C4-2B (cell line): Measurements from ENCODE around the gene SYTL3.
"Not testable (repeated sequence)": the region's sequence is repeated elsewhere in the genome, so short reads cannot be mapped to it uniquely, and the experiment has no call there.

Experiments used
- H3K27ac ChIP-seq: fragments of 450-650 bp; 2 replicates; pipeline ENCODE4 v1.5.1; 2017
- CTCF ChIP-seq: fragments of 450-650 bp; conservative IDR thresholded peaks from 2 replicates; pipeline ENCODE4 v1.5.1; 2017; ENCODE audit warnings: mild to moderate bottlenecking
- ZFX ChIP-seq: fragments of 450-650 bp; IDR thresholded peaks from 2 replicates; pipeline ENCODE4 v1.6.1; 2017

The SYTL3 gene

GRCh38 chr6:158631678-158632537 is 17.9 kb upstream of the SYTL3 start:
- TF ChIP-seq ZFX (no peak), CTCF (no peak)
- H3K27ac ChIP-seq = no peak overlapping the region

DNA sequence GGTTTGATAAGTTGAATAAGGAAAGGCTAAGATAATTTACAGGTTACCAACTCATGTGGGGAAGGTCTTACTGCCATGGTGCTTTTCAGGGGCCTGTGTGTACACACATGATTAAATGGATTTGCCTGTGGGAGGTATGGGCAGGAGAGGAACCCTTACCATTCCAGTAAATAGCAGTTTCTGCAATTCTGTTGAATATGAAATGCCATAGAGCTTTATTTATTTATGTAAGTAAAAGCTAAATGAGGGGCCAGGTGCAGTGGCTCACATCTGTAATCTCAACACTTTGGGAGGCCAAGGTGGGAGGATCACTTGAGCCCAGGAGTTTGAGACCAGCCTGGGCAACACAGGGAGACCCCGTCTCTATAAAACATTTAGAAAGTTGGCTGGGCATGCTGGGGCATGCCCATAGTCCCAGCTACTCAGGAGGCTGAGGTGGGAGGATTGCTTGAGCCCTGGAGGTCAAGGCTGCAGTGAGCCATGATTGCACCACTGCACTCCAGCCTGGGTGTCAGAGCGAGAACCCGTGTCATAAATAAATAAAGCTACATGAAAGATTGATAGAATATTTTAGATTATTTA is 17.2 kb upstream of the SYTL3 start:
- H3K27ac ChIP-seq = not testable (repeated sequence)

DNA sequence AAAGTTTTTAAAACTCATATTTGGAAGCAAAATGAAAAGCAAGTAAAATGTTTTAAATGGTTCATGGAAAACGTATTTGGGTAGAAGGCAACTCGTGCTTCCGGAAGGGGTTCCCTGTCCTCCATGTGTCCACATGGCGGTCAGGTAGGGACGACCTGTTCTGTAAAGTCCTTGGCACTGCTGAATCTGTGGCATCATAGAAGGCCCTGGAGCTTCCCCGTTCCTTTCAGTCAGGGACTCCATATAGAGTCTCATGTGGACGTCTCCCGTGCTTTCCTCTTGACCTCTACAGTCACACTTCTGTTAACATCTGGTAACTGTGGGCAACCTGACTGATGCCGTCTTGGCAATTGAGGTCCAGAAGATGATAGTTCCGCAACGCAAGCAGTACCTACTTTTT is 16.7 kb upstream of the SYTL3 start:
- TF ChIP-seq ZFX (no peak), CTCF (no peak)
- H3K27ac ChIP-seq = no peak overlapping the region

- H3K27ac ChIP-seq = no peak overlapping the region
Observed at GRCh38 chr6:158634695-158635426, 15.0 kb upstream of the SYTL3 start.

DNA sequence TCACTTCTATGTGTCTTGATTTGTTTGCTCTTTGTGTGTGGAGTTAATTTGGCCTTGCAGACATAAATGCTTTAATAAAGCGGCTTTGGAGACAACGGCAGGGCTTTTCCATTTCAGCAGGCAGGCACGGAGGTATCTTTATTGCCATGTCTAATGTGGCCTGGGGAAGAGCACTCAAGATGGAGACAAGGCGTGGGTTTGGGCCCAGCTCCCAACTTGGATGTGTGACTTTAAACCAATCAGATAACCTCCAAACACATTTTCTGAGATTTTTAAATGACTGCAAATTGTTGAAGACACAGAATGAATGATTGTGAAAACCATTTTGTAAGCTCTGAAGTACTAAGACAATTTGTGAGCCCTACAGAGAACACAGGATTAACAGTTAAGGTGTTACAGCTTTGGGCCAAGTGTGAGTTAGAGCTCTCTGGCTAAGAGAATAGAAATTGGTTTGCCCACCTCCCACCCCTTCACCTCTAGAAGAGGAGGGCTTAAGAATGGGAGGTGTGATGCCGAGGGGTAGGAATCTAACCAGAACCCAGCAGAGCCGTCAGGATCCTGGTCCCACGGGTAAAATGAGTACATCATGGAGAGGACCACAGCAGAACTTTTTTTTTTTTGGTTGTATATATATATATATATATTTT is 14.3 kb upstream of the SYTL3 start:
- no peak for TF ChIP-seq CTCF
- no peak for TF ChIP-seq ZFX

More at GRCh38 chr6:158634695-158635426, 15.0 kb upstream of the SYTL3 start:
- no peak for TF ChIP-seq CTCF
- TF ChIP-seq ZFX = no peak

DNA sequence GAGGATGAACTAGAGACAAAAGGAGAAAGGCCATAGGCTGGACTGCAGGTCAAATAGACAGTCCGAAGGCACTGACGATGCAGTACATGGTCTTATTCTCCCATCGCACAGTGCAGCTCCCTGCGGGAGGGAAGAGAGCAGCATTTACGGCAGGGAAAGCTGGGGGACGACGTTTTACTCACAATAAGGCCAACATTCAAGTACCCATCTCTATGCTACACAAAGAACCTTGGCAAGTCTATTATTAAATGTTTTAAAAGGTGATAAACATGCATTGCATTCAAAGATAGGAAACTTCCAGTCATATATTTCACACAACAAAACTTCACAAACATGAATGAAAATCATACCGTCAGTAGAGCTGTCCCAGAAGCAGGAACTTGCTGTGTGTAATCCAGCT is 13.1 kb upstream of the SYTL3 start:
- no peak for TF ChIP-seq CTCF
- no peak for TF ChIP-seq ZFX
- H3K27ac ChIP-seq = no peak overlapping the region

More for the DNA sequence above, 14.3 kb upstream of the SYTL3 start:
- no peak overlapping the region for H3K27ac ChIP-seq

- no peak overlapping the region for H3K27ac ChIP-seq
- TF ChIP-seq ZFX (no peak), CTCF (no peak)
Observed at GRCh38 chr6:158638324-158638854, 11.5 kb upstream of the SYTL3 start.
